HG02885 (cell line): ENCODE measurements around the gene PLCD3.

Experiments
- ATAC-seq: cut with Tn5 transposase; IDR thresholded peaks from one replicate; pipeline ENCODE4 v1.9.1; 2021; ENCODE audit warnings: mild to moderate bottlenecking; ENCODE audit not compliant: unreplicated experiment, poor library complexity

PLCD3 gene

DNA sequence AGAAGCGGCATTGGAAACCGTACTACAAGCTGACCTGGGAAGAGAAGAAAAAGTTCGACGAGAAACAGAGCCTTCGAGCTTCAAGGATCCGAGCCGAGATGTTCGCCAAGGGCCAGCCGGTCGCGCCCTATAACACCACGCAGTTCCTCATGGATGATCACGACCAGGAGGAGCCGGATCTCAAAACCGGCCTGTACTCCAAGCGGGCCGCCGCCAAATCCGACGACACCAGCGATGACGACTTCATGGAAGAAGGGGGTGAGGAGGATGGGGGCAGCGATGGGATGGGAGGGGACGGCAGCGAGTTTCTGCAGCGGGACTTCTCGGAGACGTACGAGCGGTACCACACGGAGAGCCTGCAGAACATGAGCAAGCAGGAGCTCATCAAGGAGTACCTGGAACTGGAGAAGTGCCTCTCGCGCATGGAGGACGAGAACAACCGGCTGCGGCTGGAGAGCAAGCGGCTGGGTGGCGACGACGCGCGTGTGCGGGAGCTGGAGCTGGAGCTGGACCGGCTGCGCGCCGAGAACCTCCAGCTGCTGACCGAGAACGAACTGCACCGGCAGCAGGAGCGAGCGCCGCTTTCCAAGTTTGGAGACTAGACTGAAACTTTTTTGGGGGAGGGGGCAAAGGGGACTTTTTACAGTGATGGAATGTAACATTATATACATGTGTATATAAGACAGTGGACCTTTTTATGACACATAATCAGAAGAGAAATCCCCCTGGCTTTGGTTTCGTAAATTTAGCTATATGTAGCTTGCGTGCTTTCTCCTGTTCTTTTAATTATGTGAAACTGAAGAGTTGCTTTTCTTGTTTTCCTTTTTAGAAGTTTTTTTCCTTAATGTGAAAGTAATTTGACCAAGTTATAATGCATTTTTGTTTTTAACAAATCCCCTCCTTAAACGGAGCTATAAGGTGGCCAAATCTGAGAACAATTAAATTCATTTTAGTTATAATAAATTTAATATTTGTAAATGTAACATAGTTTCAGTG, 17.7 kb upstream of the PLCD3 start:
- no peak for ATAC-seq

DNA sequence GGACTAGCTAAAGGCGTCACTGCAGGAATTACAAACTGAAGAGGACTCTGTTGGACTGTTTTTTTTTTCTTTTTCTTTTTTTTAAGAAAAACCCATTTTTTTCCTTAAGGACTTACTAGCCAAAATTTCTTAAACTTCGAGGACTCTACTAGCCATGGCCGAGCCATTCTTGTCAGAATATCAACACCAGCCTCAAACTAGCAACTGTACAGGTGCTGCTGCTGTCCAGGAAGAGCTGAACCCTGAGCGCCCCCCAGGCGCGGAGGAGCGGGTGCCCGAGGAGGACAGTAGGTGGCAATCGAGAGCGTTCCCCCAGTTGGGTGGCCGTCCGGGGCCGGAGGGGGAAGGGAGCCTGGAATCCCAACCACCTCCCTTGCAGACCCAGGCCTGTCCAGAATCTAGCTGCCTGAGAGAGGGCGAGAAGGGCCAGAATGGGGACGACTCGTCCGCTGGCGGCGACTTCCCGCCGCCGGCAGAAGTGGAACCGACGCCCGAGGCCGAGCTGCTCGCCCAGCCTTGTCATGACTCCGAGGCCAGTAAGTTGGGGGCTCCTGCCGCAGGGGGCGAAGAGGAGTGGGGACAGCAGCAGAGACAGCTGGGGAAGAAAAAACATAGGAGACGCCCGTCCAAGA, 16.8 kb upstream of the PLCD3 start:
- ATAC-seq, result peak; percentile 29

DNA sequence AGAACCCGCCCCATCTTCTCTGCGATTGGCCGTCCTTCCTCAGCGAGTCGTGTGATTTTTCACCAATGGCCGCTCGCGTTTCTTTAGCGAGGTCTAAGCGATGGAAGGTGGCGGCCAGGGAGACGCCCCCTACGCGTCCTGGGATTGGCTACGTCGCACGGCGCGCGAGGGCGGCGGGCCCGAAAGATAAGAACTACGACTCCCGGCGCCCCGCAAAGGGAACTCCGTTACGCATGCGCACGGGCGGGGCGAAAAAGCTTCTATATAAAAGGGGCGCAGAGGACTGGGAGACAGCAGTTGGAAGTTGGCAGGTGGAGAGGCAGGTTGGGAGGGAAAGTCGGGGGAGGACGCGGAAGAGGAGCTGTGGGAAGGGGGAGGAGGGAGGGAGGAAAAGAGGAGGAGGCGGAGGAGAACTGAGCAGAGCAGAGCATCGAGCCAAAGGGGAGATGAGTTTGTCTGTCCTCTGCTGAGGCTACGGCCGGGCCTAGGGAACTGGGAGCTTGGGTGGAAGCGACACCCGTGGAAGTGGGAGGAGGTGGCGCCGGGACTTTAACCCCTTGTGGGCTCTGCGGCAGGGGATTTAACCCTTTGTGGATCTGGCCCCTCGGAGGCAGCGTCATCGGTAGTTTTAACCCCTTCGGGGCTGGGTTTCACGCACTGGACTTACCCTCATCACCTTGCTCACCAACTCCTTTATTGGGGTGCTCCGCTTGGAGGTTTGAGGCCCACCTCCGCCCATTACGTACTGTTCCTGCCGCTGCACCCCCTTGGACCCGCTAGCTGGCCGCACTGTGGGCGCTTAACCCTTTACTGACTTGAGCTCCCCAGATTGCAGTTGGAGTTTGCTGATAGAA, 16.1 kb upstream of the PLCD3 start, which contains the start of gene HEXIM1:
HEXIM1 (plus strand) TSS at position 293 of the 854 bp plus-strand sequence. CDS start 716 bp downstream, outside the sequence.
- ATAC-seq, result peak; percentile 70

DNA sequence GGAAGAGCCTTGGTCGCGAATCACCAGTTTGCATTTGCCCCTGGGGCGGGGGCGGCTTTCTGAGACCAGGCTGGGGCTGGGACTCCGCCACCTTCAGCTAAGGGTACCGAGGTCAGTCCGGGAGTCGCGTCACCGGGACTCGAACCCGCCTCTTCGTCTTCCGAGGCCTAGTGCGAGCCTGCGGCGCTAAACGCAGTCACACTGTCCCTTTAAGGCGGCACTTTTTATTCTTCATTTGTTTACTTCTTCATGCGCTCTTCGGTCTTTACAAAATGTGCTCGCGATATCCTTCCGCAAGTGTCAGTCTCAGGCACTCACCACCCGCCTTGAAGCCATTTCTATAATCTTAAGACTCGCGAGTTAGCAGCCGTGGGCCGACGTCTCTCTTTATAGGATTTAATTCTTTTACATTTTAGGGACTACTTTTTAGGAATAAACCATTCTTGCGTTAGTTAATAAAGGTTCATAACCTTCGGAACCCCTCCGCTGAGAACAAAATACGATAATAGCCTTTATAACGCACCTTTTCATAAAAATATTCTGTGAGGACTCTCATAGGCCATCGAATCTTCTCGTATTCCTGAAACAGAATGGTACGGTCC, 15.4 kb upstream of the PLCD3 start:
- ATAC-seq, result peak; percentile 19

DNA sequence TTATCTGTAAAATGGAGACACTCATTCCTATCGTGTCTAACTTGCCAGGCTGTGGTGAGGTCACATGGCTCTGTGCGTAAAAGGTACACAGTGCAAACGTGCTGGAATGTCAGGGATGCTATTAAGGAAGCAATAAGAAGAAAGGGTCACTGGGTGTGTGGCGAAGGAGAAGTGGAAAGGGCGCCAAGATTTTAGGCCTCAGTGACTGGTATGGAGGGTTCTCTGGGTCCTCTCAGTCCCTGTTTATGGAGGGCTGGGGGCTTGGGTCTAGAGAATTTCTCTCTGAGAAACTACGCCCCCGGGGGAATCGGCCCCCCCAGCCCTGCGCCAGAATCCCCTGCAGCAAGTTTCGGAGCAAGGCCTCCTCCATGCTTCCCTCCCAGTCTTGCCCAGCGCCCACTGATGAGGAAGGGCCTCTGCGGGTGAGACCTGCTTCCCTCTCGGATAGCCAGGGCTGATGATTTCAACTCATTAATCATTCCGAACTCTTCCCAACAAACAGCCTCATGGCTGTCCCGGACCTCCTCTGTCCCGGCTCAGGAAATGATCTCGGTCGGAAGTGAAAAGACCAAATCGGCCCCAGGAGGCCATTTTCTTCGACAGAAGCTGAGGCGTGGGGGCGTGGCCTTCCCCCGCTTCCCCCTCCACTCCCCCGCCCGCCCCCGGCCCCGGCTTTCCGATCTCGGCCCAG, 14.7 kb upstream of the PLCD3 start:
- ATAC-seq, result peak; percentile 1

DNA sequence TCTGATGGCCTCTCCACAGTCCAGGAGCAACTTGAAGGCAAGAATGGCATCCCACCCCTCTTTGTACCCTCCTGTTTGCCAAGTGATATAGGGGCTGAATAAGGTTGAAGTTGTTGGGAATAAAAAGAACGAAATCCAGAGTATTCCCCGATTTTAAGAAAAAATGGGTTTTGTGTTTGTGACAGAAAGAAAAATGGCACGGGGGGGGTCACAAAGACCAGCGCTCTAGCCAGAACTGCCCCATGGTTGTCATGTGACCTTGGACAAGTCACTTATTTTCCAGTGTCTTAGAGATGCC, 14.2 kb upstream of the PLCD3 start:
- ATAC-seq, result no peak

DNA sequence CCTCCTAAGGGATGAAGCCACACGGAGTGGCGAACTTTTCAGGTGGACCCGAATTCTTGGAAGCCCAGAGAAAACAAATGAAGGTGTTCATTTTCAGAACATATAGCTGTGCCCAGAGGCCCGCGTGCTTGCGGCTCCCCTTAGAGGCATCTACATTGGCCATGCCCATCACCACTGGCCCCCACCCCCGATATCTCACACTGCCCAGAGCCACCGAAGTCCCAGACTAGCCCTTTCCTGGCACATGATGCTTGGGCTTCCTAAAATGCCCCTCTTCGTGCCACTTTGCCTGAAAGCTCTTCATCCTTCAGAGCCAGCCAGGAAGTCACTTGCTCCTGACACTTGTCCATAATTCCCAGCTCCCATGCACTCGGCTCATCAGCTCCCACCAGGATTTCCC, 13.9 kb upstream of the PLCD3 start:
- no peak for ATAC-seq

DNA sequence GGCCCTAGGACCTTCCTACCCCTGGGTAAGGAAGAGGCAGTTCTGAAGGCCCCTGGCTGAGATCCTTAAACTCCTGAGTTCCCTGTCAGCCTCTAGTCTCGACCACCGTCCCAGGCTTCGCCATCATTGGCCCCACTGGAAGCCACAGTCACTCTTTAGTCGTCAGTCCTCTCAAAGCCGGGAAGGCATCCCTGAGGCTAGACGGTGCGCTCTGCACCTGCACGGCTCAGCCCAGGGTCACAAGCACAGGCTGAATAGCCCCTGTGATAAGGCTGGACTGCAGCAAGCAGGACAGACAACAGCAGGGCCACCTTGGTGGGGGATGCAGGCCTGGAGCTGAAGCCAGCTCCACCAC, 12.7 kb upstream of the PLCD3 start:
- ATAC-seq, result no peak

DNA sequence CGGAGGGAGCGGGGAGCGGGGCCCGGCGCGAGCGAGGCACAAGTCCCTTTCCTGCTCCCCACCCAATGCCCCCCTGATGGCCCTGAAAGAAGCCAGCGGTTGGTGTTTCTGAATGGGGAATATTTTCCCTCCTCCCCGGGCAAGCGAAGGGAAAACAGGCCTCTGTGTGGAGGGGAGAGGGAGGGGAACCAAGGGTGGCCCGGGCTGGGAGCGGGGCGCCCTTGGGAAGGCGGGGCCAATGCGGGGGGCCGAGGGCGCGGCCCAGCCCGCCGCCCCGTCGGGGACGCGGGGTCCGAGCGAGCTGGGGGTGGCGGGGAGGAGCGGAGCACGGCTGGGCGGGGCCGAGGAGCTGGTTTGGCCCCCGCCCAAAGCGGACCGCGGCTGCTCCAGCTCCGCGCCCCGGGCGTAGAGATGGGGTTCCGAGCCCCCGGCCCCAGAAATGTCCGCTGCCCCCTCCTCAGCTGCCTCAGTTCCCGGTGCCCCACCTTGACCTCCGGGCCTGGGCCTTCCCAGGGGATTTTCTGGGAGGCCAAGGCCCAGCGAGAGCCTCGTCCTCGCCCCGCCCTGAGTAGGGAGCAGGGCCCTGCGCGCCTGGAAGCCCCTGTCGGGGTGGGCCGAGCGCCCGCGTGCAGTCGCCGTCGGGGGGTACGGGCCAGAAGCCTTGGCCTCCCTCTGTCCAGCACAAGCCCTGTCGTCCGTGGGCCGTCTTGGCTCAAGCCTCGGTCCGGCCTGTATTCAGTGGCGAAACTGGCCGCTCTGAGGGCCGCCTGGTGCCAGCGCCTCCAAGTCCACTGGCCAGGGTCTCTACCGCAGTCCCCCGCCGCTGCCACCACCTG, 12.1 kb upstream of the PLCD3 start:
- ATAC-seq, result no peak

DNA sequence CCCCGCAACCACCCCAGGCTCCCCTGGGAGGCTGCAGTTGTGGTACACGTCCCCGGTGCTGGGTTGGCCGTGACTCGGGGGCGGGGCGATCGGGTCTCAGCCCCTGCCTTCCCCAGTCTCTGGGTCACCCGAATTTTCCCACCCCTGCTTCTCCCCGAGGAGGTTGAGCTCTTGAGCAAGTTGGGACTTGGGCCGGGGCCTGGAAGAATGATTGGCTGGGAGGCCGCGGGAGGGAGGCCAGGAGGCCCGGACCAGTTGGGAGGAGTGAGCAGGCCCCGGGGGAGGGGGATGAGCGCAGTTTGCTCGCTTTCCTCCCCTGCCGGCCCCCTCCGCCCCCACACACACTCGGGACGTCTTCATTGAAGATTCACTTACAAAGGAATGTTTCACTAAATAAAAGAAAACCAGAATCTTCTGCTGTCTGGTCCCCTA, 11.5 kb upstream of the PLCD3 start:
- ATAC-seq, result no peak

DNA sequence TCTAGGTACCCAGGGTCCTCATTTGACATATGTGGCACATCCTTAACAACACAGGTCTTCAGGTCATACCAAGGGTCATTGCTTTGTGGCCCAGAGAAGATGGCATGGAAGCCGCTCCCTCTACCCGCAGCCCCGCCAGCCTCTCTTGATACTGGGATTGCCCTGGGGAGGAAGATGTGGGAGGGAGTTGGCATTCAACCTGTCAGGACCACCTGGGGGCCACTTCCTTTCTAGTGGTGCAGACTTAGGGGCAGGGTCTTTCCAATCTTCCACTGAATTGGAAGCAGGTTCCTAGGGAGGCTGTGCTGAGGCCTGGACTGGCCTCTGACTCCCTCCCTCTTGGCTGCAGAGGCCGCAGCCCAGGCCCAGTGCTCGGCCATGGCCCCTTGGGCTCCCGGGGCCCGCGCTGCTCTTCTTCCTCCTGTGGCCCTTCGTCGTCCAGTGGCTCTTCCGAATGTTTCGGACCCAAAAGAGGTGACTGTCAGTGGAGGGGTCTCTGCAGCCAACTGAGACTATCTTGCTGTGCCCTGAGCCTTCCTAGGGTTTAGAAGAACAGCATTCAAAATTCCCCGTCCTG, 10.9 kb upstream of the PLCD3 start:
- no peak for ATAC-seq

DNA sequence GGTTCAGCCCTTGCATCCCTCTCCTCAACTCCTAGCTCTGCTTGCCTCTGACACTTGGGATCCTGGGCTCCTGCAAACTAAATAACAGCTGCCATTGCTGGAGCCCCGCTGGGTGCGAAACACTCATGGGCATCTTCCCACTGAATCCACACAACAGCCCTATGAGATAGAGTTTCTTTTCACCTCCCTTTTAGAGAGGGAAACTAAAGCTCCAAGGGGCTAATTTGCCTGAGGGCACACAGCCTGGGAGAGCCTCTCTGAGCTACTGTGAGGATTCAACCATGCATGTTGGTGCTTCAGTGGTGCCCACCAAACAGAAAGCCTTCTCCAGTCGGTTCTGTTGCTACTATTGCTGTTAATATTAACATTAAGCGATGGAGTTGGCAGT, 7.2 kb upstream of the PLCD3 start:
- ATAC-seq, result no peak

DNA sequence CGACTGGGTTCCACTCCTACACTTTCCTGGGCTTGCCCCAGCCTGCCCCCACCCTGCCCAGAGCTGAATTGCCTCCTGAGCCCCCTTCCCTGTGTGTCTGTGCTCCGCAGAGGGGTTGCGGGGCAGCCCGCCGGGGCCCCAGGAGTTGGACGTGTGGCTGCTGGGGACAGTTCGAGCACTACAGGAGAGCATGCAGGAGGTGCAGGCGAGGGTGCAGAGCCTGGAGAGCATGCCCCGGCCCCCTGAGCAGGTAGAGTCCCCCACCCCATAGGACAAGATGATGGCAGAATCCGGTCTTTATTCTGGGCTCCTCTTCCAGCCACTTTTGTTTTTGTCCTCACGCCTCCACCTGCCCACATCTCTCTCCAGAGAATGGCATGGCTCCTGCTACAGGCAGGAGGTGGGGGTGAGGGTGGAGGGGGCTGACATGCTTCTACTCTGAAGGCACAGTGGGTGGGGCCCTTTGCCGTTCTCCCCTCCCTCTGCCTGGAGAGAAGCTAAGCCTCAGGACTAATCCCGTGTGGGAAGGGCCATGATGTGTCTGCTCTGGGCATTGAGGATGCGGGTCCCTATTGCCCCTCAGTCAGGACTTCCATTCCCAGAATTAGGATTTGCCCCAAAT, 6.7 kb upstream of the PLCD3 start:
- no peak for ATAC-seq

DNA sequence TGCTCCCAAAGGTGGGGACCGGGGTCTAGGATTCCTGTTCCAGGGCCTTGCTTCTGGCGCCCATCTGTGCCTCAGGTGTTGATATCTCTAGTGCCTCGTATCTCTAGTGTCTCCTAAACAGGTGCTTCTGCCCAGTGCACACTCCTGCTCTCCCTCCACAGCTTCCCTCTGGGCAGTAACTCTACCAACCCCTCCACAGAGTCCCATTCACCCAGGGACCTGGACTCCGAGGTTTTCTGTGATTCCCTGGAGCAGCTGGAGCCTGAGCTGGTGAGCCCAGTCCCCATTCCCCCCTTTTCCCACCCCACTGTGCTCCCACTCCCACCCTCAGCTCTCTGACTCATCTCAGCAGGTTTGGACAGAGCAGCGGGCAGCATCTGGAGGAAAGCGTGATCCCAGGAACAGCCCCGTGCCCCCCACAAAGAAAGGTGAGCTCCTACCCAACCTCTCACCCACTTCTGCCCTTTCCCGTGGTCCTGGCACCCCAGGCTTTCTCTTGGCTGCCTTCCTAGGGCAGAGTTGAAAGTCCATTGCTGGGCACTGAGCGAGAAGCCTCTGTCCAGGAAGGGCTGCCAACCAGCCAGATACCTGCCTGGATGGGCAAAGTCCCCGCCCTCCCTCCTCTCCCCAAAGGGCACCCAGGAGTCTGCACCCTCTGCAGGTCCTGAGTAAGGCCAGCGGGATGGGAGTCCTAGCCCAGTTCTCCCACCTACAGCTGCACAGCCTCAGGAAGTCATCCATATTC, 5.4 kb upstream of the PLCD3 start:
- no peak for ATAC-seq

DNA sequence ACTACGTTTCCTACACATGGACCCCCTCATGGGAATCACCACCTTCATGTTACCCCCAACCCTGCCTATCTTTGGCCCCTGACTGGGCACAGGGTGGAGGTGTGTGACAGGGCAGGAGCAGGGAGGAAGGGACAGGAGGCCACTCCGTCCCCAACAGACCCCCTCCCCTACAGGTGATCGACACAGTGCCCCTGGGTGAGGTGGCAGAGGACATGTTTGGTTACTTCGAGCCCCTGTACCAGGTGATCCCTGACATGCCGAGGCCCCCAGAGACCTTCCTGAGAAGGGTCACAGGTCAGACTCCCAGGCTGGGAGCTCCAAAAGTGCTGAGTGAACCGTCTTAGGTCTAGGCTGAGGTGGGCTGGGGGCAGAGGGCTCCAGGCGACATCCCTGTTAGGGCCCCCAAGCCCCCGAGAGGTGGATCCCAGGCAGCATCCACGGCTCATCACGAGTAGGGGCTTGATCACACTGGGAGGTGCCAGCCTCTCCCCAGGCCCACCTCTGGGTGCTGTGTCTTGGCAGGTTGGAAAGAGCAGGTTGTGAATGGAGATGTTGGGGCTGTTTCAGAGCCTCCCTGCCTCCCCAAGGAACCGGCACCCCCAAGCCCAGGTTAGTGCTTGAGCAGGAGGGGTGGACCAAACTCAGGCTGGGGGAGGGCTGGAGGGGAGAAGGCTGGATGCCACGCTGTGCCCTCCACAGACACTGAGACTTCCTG, 4.7 kb upstream of the PLCD3 start:
- no peak for ATAC-seq

DNA sequence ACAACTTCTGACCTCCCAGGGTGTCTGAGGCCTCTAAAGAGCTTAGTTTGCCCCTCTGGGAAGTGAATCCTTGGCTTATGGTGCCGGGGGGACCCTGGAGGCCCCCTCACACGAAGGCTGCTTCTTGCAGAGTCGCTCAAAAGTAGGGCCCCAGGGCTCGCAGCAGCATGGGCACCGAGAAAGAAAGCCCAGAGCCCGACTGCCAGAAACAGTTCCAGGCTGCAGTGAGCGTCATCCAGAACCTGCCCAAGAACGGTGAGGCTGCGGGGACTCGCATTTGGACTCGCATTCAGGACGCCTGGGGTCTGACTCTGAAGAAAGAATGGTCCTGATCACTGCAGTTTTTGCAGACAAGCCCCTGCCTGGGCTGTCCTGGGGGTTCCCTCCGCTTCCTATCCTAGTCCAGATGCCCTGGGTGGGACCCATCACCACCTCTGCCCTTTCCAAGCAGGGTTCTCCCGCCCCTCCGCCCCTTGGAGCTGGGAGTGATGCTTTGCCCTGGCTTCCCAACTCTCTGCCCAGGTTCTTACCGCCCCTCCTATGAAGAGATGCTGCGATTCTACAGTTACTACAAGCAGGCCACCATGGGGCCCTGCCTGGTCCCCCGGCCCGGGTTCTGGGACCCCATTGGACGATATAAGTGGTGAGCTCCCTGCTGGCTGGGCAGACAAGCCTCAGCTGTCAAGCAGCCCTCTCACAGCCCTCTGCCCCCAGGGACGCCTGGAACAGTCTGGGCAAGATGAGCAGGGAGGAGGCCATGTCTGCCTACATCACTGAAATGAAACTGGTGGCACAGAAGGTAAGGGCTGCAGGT, 3.9 kb upstream of the PLCD3 start:
- no peak for ATAC-seq
